ENCODE results near the gene IQGAP2.
"Not testable (repeated sequence)": the region's sequence is repeated elsewhere in the genome, so short reads cannot be mapped to it uniquely, and the experiment has no call there.

IQGAP2 gene, protein sequence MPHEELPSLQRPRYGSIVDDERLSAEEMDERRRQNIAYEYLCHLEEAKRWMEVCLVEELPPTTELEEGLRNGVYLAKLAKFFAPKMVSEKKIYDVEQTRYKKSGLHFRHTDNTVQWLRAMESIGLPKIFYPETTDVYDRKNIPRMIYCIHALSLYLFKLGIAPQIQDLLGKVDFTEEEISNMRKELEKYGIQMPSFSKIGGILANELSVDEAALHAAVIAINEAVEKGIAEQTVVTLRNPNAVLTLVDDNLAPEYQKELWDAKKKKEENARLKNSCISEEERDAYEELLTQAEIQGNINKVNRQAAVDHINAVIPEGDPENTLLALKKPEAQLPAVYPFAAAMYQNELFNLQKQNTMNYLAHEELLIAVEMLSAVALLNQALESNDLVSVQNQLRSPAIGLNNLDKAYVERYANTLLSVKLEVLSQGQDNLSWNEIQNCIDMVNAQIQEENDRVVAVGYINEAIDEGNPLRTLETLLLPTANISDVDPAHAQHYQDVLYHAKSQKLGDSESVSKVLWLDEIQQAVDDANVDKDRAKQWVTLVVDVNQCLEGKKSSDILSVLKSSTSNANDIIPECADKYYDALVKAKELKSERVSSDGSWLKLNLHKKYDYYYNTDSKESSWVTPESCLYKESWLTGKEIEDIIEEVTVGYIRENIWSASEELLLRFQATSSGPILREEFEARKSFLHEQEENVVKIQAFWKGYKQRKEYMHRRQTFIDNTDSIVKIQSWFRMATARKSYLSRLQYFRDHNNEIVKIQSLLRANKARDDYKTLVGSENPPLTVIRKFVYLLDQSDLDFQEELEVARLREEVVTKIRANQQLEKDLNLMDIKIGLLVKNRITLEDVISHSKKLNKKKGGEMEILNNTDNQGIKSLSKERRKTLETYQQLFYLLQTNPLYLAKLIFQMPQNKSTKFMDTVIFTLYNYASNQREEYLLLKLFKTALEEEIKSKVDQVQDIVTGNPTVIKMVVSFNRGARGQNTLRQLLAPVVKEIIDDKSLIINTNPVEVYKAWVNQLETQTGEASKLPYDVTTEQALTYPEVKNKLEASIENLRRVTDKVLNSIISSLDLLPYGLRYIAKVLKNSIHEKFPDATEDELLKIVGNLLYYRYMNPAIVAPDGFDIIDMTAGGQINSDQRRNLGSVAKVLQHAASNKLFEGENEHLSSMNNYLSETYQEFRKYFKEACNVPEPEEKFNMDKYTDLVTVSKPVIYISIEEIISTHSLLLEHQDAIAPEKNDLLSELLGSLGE (N-terminal part only)

DNA sequence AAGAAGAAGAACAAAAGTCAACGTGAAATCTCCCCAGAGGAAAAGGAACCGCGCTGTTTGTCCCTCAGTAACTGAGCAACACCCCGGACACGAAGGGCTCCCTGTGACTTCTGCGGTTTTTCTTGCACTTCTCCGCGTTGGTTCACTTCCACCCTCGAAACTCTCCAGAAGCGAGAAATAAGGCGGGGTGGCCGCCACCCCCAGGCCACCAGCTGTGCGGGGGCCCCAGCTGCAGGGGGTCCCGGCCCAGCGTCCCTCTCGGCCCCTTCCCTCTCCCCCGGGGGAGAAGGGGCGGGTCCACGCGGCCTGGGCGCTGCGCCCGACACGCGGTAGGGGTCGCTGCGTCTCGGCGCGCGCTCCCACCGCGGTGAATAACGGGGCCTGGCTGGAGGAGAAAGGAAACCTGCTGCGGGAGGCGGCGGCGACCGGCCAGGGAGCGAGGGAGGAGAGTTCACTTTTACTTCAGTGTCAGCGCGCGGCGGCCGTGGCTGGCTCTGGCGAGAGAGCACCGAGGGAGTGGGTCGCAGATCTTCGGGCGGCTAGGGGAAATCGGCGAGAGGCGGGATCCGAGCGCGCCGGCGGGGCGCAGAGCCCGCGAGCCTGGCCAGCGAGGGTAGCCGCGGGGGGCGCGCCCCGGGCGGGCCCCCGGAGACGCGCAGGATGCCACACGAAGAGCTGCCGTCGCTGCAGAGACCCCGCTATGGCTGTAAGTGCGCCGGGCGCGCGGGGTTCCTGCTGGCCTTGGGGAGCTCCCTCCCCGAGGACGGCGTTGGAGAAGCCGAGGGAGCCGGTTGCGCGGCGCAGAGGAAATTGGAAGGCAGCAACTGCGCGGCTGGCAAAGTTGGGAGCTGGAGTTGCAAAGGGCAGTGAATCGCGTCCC lies at the start of gene IQGAP2:
TSS of gene IQGAP2 (plus strand) at position 400 of the 880 bp plus-strand sequence. CDS start at position 661, 261 bp downstream.
- no peak for FAIRE-seq
- no peak for TF ChIP-seq POLR2A (IDR thresholded peaks at IDR 0.05; ENCODE audit: low read depth, low read length)
- peak; percentile 44 for DNase-seq (ENCODE audit: insufficient read length, low spot score)

DNA sequence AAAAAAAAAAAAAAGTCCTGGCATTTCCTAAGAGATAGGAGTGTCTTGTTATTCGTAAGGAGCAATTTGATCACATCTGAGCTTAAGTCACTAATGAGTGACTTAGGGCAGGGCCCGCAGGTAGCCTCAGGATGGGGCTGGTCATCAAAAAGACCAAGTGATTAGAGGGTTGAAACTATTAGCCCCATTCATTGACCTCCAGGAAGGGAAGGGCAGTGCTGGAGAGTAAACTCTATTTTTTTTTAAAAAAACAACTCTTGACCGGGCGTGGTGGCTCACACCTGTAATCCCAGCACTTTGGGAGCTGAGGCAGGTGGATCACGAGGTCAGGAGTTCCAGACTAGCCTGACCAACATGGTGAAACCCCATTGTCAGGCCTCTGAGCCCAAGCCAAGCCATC lies 46.2 kb upstream of the IQGAP2 start:
- TF ChIP-seq POLR2A (IDR thresholded peaks at IDR 0.05; ENCODE audit: low read depth, low read length): no peak
- DNase-seq (ENCODE audit: insufficient read length, low spot score): no peak
- no peak for FAIRE-seq

DNA sequence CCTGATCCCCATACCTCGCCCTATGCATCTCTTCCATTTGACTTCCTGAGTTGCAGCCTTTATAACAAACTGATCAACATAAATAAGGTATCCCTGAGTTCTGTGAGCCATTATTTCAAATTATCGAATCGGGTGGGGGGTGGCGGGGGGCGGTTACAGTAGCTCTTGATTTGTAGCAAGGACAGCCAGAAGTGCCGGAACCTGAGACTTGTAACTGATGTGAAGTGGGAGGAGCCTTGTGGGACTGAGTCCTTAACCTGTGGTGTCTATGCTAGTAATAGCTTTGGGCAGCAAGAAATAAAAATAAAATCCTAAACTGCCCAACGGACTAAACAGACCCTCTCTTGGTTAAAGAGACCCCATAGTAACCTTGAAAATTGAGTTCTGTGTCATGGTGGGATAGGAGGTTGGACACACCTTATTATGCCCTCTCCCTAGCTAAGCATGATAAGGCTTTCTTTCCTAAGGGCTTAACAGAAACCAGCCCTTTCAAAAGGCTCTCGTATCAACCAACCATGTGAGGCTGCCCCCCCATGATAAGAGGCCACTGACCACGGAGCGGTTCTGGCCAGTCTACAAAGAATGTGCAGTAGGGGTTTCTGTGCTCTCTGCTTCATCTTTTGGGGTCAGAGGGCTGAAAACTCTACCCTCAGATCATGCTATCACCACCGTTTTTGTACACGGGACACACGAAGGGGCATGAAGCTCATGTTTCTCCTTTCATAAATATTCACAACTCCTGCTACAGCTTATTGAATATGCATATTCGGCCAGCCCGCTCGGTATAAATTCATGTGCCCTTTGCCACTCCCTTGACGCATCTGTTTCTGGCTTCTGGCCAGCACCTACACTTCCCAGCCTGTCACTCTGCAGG lies 39.5 kb upstream of the IQGAP2 start:
- FAIRE-seq: no peak
- no peak for DNase-seq (ENCODE audit: insufficient read length, low spot score)

DNA sequence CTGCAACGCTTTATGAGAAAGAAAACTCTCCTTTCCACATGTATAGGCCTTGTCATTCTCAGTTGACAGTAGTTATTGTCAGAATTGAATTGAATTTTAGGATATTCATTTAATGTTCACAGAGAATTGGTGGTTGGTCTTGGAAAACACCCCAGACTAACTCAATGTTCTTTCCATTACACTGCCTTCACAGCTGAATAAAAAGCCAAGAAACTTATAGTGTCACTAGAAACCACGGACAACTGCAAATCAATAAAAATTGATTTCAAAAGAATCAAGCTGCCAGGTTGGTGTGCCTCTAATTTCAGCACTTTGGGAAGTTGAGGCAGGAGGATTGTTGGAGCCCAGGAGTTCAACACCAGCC lies 38.9 kb upstream of the IQGAP2 start:
- no peak for TF ChIP-seq POLR2A (IDR thresholded peaks at IDR 0.05; ENCODE audit: low read depth, low read length)
- DNase-seq (ENCODE audit: insufficient read length, low spot score) (no peak), FAIRE-seq (no peak)

More for the DNA sequence above, 39.5 kb upstream of the IQGAP2 start:
- TF ChIP-seq POLR2A (IDR thresholded peaks at IDR 0.05; ENCODE audit: low read depth, low read length): no peak

DNA sequence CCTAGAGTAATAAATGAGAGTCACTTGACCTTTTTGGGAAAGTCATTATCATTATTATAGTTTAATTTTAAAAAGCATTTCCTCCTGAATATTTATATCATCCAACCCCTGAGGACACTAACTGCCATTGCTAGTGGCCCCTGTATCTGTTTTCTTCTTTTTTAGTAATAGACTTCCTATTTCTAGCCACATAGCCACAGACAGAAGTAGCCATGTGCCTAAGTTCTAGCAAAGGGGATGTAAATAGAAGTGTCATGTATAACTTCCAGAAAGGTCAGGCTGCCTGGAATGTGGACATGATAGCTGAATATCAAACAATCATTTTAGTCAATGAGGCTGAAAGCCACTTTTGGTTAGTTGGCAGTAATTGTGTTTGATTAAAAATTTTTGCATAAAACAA lies 37.5 kb upstream of the IQGAP2 start:
- no peak for TF ChIP-seq POLR2A (IDR thresholded peaks at IDR 0.05; ENCODE audit: low read depth, low read length)
- DNase-seq (ENCODE audit: insufficient read length, low spot score): no peak
- FAIRE-seq: no peak

DNA sequence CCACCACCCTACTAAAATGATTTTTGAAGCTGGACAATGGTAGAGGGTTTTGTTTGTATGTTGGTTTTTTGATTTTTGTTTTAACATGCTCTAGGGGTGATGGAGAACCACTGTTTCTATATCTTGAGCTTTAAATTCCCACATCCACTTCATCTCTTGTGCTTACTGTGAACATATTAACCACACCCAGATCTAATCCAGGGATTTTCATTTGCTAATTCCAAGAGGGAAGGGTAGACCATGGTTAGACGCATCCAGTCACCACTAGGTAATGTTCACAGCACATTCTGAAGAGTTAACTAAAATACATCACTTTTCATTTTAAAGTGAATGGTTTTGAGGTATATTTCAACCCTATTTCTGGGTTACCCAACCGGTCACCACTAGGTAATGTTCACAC lies 36.5 kb upstream of the IQGAP2 start:
- no peak for DNase-seq (ENCODE audit: insufficient read length, low spot score)
- TF ChIP-seq POLR2A (IDR thresholded peaks at IDR 0.05; ENCODE audit: low read depth, low read length): no peak
- no peak for FAIRE-seq

DNA sequence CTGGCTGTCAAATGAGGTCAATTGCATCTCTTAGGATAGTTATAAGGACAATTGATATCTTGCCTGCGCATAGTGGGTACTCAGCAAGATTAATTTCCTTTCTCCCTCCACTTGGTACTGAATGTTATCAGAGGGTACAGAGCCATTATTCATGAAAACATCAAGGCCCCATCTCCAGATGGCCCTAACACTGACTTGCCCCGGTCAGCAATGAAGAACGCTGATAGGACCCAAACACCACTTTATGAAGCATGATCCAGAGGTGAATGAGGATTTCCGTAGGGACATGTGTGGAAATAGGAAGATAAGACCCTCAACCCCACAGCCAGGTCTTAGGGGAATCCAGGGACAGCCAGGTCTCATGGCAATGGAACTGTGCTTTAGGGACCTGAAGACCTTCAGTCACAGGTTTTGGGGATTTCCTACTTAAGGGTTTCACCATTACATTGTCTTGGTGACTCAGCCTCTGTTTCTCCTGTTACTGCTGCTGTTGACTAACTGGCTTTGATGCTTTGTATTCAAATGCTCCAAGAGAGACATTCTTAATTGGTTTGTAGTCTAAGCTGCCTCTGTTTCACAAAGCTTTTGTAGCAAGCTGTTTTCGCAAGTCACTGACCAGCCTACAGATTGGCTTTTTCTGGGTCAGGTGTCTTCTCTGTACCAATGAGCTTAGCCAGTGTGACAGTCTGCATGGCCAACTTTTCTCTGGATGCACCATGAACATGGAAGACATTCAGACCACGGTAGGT lies 35.3 kb upstream of the IQGAP2 start:
- FAIRE-seq: no peak
- TF ChIP-seq POLR2A (IDR thresholded peaks at IDR 0.05; ENCODE audit: low read depth, low read length): no peak

DNA sequence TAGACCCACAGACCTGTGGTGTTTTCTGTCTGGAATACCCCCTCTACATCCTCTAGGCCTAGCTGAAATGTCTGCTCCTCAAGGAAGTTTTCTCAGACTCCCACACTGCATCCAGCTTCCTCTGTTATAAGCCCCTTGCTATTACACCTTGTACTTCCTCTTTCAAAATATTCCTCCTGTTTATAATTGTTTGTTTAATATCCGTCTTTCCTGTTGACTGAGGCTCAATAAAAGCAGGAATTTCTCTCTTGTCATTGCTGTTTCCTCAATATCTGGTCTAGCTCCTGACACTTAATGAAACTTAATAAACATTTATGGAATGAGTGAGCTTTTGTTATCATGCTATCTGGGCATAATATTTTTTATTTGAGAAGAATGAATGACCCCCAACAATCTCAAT lies 34.1 kb upstream of the IQGAP2 start:
- FAIRE-seq: no peak
- no peak for DNase-seq (ENCODE audit: insufficient read length, low spot score)
- no peak for TF ChIP-seq POLR2A (IDR thresholded peaks at IDR 0.05; ENCODE audit: low read depth, low read length)

More for the DNA sequence above, 35.3 kb upstream of the IQGAP2 start:
- DNase-seq (ENCODE audit: insufficient read length, low spot score): no peak

DNA sequence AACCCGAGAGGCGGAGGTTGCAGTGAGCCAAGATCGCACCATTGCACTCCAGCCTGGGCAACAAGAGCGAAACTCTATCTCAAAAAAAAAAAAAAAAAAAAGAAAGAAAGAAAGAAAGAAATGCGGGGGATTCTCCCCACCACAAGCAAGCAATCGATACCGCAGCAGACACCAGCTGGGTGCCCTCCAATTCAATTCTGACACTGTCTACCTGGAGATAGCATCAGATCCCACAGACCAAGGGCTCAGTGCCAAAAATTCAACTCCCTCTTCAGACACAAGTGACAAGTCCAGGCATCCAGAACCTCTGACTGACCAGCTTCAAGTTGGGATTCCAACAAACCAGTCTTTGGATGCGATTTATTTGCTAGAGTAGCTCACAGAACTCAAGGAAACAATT lies 33.4 kb upstream of the IQGAP2 start:
- not testable (repeated sequence) for FAIRE-seq; DNase-seq (ENCODE audit: insufficient read length, low spot score)

DNA sequence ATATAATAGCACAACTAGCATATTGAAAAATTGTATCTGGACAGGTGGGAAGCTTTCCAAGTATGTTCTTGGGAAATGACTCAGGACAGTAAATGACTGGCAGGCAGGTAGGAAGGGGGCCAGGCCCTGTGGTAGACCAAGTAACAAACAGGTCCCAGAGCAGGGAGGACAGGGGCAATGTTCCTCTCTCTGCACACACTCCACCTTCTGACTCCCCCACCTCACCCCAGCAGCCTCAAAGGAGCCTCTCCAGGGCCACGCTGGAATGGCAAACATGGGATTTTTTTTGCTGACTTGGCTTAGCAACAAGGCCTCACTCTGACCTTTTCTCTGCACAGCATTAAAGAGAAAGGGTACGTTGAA lies 31.1 kb upstream of the IQGAP2 start:
- DNase-seq (ENCODE audit: insufficient read length, low spot score): no peak
- TF ChIP-seq POLR2A (IDR thresholded peaks at IDR 0.05; ENCODE audit: low read depth, low read length): no peak

DNA sequence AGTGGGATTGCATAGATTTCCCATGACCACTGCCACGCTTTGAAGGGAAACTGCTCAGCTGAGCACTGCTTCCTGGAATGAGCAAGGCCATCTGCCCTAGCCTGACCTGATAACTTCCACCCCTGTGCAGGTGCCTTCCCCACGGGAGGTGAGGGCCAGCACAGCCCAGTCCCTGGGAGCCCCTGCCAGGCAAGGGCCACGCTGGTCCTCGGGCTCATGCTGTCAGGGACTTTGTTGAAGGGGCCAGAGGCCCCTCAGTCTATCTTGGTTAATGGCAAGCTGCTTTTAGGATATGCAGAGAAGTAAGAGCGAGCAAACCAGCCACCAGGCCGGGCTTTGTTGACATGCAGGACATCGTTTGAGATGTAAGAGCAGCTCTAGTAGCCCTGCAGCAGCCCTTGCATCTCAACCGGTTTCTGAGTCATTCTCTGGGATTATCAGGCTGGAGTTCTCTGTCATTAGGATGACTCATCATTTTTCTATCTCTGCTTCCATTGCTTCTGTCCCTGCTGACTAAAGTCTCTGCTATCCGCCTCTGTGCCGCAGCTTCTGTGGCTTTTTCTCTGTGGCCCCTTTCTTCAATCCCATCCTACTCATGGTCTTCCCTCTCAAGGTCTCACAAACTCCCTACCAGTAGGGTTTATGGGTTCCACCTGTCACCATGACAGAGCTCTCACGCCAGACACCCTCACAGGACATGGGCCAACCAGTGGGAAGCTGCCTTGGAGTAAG lies 30.6 kb upstream of the IQGAP2 start:
- DNase-seq (ENCODE audit: insufficient read length, low spot score) (peak; percentile 86), FAIRE-seq (no peak)
- no peak for TF ChIP-seq POLR2A (IDR thresholded peaks at IDR 0.05; ENCODE audit: low read depth, low read length)

More for the DNA sequence above, 31.1 kb upstream of the IQGAP2 start:
- no peak for FAIRE-seq

All from H54 (cell line).